ENCODE results near the gene RAB43. TPM values are rescaled to one million over a fixed set of nuclear protein-coding genes. Genes with fewer than 3 reads are reported as not detected.

Gene RAB43
- total and polyA plus RNA-seq, 7 experiments from 2014 or later = 27.2 to 122 (median 59.4) TPM

GRCh38 chr3:129126726-129127280 is 5.2 kb upstream of the RAB43 start:
- POLR2A ChIA-PET = interaction anchor here (1.1 to 10.8 kb wide), 2 partner anchors 6 to 56 kb away, joined by 4 to 89 read pairs; partner anchors contain the start of gene RAB43
- Mint-ChIP-seq H3K27ac (peak overlapping the region in 8 of 9 donors; percentile 41 to 89 (median 75)), H3K4me3 (no peak overlapping the region), H3K27me3 (no peaks in the 10 kb centered on the region), H3K4me1 (peaks cover 5 to 22% (median 14%) of the 10 kb centered on the region in 7 donors), H3K9me3 (no peaks in the 10 kb centered on the region), H3K36me3 (peaks cover 2 to 19% (median 6%) of the 10 kb centered on the region in 5 donors)
- Histone ChIP-seq H3K9me3 (ENCODE audit: control insufficient read depth in 2 of 3, low read length in 3 of 3) (no peaks in the 10 kb centered on the region), H3K27ac (ENCODE audit: low read depth, low read length) (no peak overlapping the region), H3K4me1 (ENCODE audit: control insufficient read depth in 2 of 2, insufficient read depth in 2 of 2, low read length in 2 of 2) (no peaks in the 10 kb centered on the region), H3K27me3 (ENCODE audit: control insufficient read depth in 2 of 2, insufficient read depth in 2 of 2, low read length in 2 of 2) (no peaks in the 10 kb centered on the region), H3K4me3 (ENCODE audit: low read length) (no peak overlapping the region), H3K36me3 (ENCODE audit: control insufficient read depth in 2 of 3, insufficient read depth in 3 of 3, low read length in 3 of 3) (peaks cover 19 to 40% (median 20%) of the 10 kb centered on the region in 3 experiments)
- CTCF ChIA-PET = interaction anchor here (1.1 kb wide), 1 partner anchor 74 kb away, joined by 3 read pairs; no protein-coding TSS in a partner anchor
- intact Hi-C loops (cut with micrococcal nuclease) = loop anchor here in 1 of 2 donors (10.0 kb wide), 1 partner anchor 402 kb away; the partner anchor contains the start of gene RAB7A
- ATAC-seq (no peak), DNase-seq (no peak)

GRCh38 chr3:129123314-129124060 is 1.9 kb upstream of the RAB43 start:
- H3K27me3 ChIP-seq (ENCODE audit: control insufficient read depth in 2 of 2, insufficient read depth in 2 of 2, low read length in 2 of 2) = no peaks in the 10 kb centered on the region
- peak overlapping the region; percentile 72 to 92 (median 90) for H3K27ac Mint-ChIP-seq
- peaks cover 0 to 24% (median 0%) of the 10 kb centered on the region in 3 experiments for H3K36me3 ChIP-seq (ENCODE audit: control insufficient read depth in 2 of 3, insufficient read depth in 3 of 3, low read length in 3 of 3)
- DNase-seq (peak in 1 of 9 donors; percentile 52), ATAC-seq (no peak)
- H3K4me1 Mint-ChIP-seq = peaks cover 10 to 31% (median 14%) of the 10 kb centered on the region in 7 donors
- H3K36me3 Mint-ChIP-seq = peaks cover 0 to 20% (median 15%) of the 10 kb centered on the region in 5 donors
- CTCF ChIA-PET = interaction anchor here (0.5 to 2.9 kb wide), 5 partner anchors 14 to 443 kb away, joined by 3 to 19 read pairs (median 4); no protein-coding TSS in a partner anchor
- intact Hi-C loops (cut with micrococcal nuclease) = loop anchor here (5.0 to 10.0 kb wide), 5 partner anchors 274 to 471 kb away; partner anchors contain the start of genes IFT122 (in 1 of the 2), RAB7A (in 1 of the 2) and RPN1 (in 1 of the 2)
- peak overlapping the region; percentile 77 for H3K27ac ChIP-seq (ENCODE audit: low read depth, low read length)
- H3K9me3 Mint-ChIP-seq = no peaks in the 10 kb centered on the region
- no peak overlapping the region for H3K4me3 ChIP-seq (ENCODE audit: low read length)
- POLR2A ChIA-PET = interaction anchor here (0.7 to 8.9 kb wide), 9 partner anchors 8 to 192 kb away, joined by 3 to 111 read pairs (median 6); partner anchors contain the start of genes CNBP and COPG1
- peaks cover 3 to 14% of the 10 kb centered on the region in 2 donors for H3K4me1 ChIP-seq (ENCODE audit: control insufficient read depth in 2 of 2, insufficient read depth in 2 of 2, low read length in 2 of 2)
- no peaks in the 10 kb centered on the region for H3K9me3 ChIP-seq (ENCODE audit: control insufficient read depth in 2 of 3, low read length in 3 of 3)
- H3K4me3 Mint-ChIP-seq = peak overlapping the region in 9 of 10 donors; percentile 34 to 95 (median 69)
- no peaks in the 10 kb centered on the region for H3K27me3 Mint-ChIP-seq

GRCh38 chr3:129122412-129123011 is 908 bp upstream of the RAB43 start:
- Histone ChIP-seq H3K9me3 (ENCODE audit: control insufficient read depth in 2 of 3, low read length in 3 of 3) (no peaks in the 10 kb centered on the region), H3K36me3 (ENCODE audit: control insufficient read depth in 2 of 3, insufficient read depth in 3 of 3, low read length in 3 of 3) (peaks cover 0 to 22% (median 5%) of the 10 kb centered on the region in 3 experiments), H3K4me1 (ENCODE audit: control insufficient read depth in 2 of 2, insufficient read depth in 2 of 2, low read length in 2 of 2) (peaks cover 13 to 23% of the 10 kb centered on the region in 2 donors), H3K27ac (ENCODE audit: low read depth, low read length) (peak overlapping the region; percentile 77), H3K4me3 (ENCODE audit: low read length) (no peak overlapping the region), H3K27me3 (ENCODE audit: control insufficient read depth in 2 of 2, insufficient read depth in 2 of 2, low read length in 2 of 2) (no peaks in the 10 kb centered on the region)
- ATAC-seq = no peak
- peak overlapping the region; percentile 72 to 92 (median 90) for H3K27ac Mint-ChIP-seq
- no peaks in the 10 kb centered on the region for H3K27me3 Mint-ChIP-seq
- CTCF ChIA-PET = interaction anchor here (0.7 to 2.9 kb wide), 4 partner anchors 39 to 153 kb away, joined by 3 to 19 read pairs (median 4); no protein-coding TSS in a partner anchor
- DNase-seq = no peak
- peak overlapping the region; percentile 55 to 95 (median 80) for H3K4me3 Mint-ChIP-seq
- intact Hi-C loops (cut with micrococcal nuclease) = loop anchor here (5.0 to 10.0 kb wide), 5 partner anchors 275 to 470 kb away; partner anchors contain the start of genes IFT122 (in 1 of the 2), RAB7A (in 1 of the 2) and RPN1 (in 1 of the 2)
- H3K4me1 Mint-ChIP-seq = peaks cover 19 to 41% (median 23%) of the 10 kb centered on the region in 7 donors
- H3K36me3 Mint-ChIP-seq = peaks cover 6 to 28% (median 24%) of the 10 kb centered on the region in 5 donors
- POLR2A ChIA-PET = interaction anchor here (0.5 to 8.9 kb wide), 20 partner anchors 9 to 473 kb away, joined by 3 to 111 read pairs (median 7); partner anchors contain the start of genes CFAP92, CNBP, COPG1 and EFCC1
- H3K9me3 Mint-ChIP-seq = no peaks in the 10 kb centered on the region

DNA sequence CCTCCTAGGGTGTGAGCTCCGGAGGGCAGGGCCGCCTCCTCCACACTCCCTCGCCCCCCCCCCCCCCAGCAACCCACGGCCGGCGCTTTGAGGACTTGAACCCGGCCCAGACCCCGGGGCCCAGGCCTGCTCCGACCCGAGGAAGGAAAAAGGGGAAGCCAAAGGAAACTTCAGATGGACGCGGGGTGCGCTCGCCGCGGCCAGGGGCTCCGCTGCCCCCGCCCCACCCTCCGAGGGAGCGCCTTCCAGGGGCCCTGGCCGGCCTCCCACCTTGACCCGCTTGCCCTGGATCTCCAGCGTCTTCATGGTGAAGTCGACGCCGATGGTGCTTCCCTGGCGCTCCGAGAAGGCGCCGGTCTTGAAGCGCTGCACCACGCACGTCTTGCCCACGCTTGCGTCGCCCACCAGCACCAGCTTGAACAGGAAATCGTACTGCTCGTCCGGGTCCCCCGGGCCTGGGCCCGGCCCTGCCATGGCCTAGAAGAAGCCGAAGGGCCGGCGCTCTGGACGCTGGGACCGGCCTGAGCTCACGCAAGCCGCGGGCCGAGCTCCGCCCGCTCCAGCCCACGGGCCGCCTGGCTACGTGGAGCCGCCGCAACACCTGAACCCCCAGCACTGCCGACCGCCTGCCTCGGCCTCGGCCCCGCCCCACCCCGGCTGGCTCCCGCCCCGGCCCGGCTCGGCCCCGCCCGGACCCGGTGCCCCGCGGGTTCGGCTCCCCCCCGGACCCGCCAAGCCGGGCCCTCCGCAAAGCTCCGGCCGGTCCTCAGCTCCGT is 400 bp downstream of the RAB43 start:
- DNase-seq (peak in 4 of 9 donors; percentile 35 to 57 (median 52)), ATAC-seq (no peak)
- Histone ChIP-seq H3K4me1 (ENCODE audit: control insufficient read depth in 2 of 2, insufficient read depth in 2 of 2, low read length in 2 of 2) (peaks cover 25 to 32% of the 10 kb centered on the region in 2 donors), H3K27ac (ENCODE audit: low read depth, low read length) (peak overlapping the region; percentile 83), H3K9me3 (ENCODE audit: control insufficient read depth in 2 of 3, low read length in 3 of 3) (no peaks in the 10 kb centered on the region), H3K36me3 (ENCODE audit: control insufficient read depth in 2 of 3, insufficient read depth in 3 of 3, low read length in 3 of 3) (peaks cover 0 to 22% (median 6%) of the 10 kb centered on the region in 3 experiments), H3K4me3 (ENCODE audit: low read length) (peak overlapping the region; percentile 95), H3K27me3 (ENCODE audit: control insufficient read depth in 2 of 2, insufficient read depth in 2 of 2, low read length in 2 of 2) (no peaks in the 10 kb centered on the region)
- CTCF ChIA-PET = interaction anchor here (0.5 to 3.9 kb wide), 14 partner anchors 9 to 155 kb away, joined by 3 to 47 read pairs (median 4); no protein-coding TSS in a partner anchor
- POLR2A ChIA-PET = interaction anchor here (0.6 to 8.9 kb wide), 33 partner anchors 11 to 471 kb away, joined by 3 to 111 read pairs (median 6); partner anchors contain the start of genes CFAP92, CNBP, COPG1 and EFCC1
- peak overlapping the region; percentile 92 to 100 (median 97) for H3K27ac Mint-ChIP-seq
- H3K27me3 Mint-ChIP-seq = no peaks in the 10 kb centered on the region
- H3K4me3 Mint-ChIP-seq = peak overlapping the region; percentile 86 to 99 (median 98)
- H3K36me3 Mint-ChIP-seq = peaks cover 6 to 35% (median 32%) of the 10 kb centered on the region in 5 donors
- H3K4me1 Mint-ChIP-seq = peaks cover 26 to 53% (median 36%) of the 10 kb centered on the region in 7 donors
- H3K9me3 Mint-ChIP-seq = no peaks in the 10 kb centered on the region
- intact Hi-C loops (cut with micrococcal nuclease) = loop anchor here (1.0 to 10.0 kb wide), 11 partner anchors 52 to 504 kb away; partner anchors contain the start of genes IFT122 (in 2 of the 2), ACAD9 (in 1 of the 2), RAB7A (in 1 of the 2) and RPN1 (in 1 of the 2)

GRCh38 chr3:129120254-129121004 is 1.2 kb downstream of the RAB43 start:
- CTCF ChIA-PET = interaction anchor here (0.6 to 3.9 kb wide), 14 partner anchors 10 to 196 kb away, joined by 3 to 47 read pairs (median 4); no protein-coding TSS in a partner anchor
- Mint-ChIP-seq H3K4me1 (peaks cover 26 to 58% (median 42%) of the 10 kb centered on the region in 7 donors), H3K36me3 (peaks cover 6 to 39% (median 37%) of the 10 kb centered on the region in 5 donors), H3K27me3 (no peaks in the 10 kb centered on the region), H3K4me3 (peak overlapping the region; percentile 86 to 99 (median 98)), H3K9me3 (no peaks in the 10 kb centered on the region), H3K27ac (peak overlapping the region; percentile 91 to 100 (median 97))
- ATAC-seq (peak; percentile 72), DNase-seq (peak; percentile 63 to 96 (median 93))
- H3K36me3 ChIP-seq (ENCODE audit: control insufficient read depth in 2 of 3, insufficient read depth in 3 of 3, low read length in 3 of 3) = peaks cover 0 to 22% (median 6%) of the 10 kb centered on the region in 3 experiments
- H3K27me3 ChIP-seq (ENCODE audit: control insufficient read depth in 2 of 2, insufficient read depth in 2 of 2, low read length in 2 of 2) = no peaks in the 10 kb centered on the region
- POLR2A ChIA-PET = interaction anchor here (0.6 to 8.9 kb wide), 32 partner anchors 11 to 439 kb away, joined by 3 to 111 read pairs (median 6); partner anchors contain the start of genes CFAP92, CNBP and COPG1
- intact Hi-C loops (cut with micrococcal nuclease) = loop anchor here (1.0 to 10.0 kb wide), 23 partner anchors 8 to 504 kb away; partner anchors contain the start of genes ACAD9 (in 2 of the 2), HMCES (in 2 of the 2), IFT122 (in 2 of the 2) and ISY1 (in 2 of the 2)
- H3K9me3 ChIP-seq (ENCODE audit: control insufficient read depth in 2 of 3, low read length in 3 of 3) = no peaks in the 10 kb centered on the region
- peak overlapping the region; percentile 95 for H3K4me3 ChIP-seq (ENCODE audit: low read length)
- peaks cover 32 to 33% of the 10 kb centered on the region in 2 donors for H3K4me1 ChIP-seq (ENCODE audit: control insufficient read depth in 2 of 2, insufficient read depth in 2 of 2, low read length in 2 of 2)
- peak overlapping the region; percentile 83 for H3K27ac ChIP-seq (ENCODE audit: low read depth, low read length)

Data from naive thymus-derived CD4-positive, alpha-beta T cell (primary cell).